ENCODE data around the gene MYL12A. TPM values are rescaled to one million over a fixed set of nuclear protein-coding genes. Genes with fewer than 3 reads are reported as not detected.

The MYL12A gene
- total and polyA plus RNA-seq, 12 donors = 708 to 8,349 (median 3,626) TPM

DNA sequence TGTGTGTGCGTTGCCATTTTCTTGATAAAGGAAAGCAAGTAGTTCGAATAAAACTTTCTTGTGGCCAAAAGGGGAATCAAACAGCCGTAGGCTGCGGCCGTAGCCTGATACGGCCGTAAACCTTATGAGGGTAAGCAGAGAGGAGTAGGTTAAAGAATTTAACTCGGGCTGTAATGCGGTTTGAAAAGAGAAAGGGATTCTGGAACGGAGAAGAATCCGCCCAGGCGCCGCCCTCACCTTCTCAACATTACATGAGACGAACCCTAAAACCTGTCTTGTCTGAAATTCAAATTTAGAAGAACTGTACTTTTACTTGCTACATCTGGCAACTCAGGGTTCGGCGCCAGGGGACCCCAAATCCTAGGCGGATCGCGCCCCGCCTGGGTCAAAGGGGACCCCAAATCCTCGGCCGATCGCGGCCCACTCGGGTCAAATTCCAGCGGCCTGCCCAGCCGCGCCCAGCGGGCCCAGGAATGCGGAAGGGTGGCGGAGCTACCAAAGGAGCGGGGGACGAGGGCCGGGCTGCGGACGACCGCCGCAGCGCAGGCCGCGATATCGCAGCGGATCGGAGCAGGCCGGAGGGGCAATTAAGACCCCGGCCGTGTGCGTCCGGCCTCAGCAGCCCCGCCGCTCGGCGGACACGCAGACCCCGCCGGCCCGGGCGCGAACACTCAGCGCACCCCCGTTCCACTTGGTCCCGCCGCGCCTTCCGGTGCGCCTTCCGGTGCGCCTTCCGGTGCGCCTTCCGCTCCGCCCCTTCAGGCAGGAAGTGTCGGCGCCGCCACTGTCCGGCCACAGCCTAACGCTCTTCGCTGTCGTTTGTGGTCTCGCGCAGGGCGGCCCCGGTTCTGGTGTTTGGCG lies 14.0 kb downstream of the MYL12A start, which contains the start of gene MYL12B:
Gene MYL12B (plus strand): TSS at position 761 of the 861 bp plus-strand sequence. CDS start 10,766 bp downstream, outside the sequence.
- intact Hi-C loops (cut with DNase I) = loop anchor here in 3 of 10 donors (5.0 kb wide), 3 partner anchors 191 to 341 kb away; partner anchors contain the start of gene TGIF1 (in 2 of the 3)
- ATAC-seq (peak; percentile 67 to 93 (median 82)), DNase-seq (peak; percentile 82 to 85)
- Histone ChIP-seq H3K9me3 (no peaks in the 10 kb centered on the region), H3K4me1 (peaks cover 4 to 80% (median 57%) of the 10 kb centered on the region in 9 donors), H3K4me3 (peak within 1 kb of the TSS; percentile 73 to 96 (median 87)), H3K27ac (peak within 1 kb of the TSS; percentile 96 to 100 (median 98)), H3K27me3 (no peaks in the 10 kb centered on the region), H3K36me3 (peaks cover 0 to 36% (median 19%) of the 10 kb centered on the region in 9 donors)
- 1% methylated on average over 82 to 84 of the region's 84 CpGs for WGBS, 2 donors
- TF ChIP-seq, protein P1, sequence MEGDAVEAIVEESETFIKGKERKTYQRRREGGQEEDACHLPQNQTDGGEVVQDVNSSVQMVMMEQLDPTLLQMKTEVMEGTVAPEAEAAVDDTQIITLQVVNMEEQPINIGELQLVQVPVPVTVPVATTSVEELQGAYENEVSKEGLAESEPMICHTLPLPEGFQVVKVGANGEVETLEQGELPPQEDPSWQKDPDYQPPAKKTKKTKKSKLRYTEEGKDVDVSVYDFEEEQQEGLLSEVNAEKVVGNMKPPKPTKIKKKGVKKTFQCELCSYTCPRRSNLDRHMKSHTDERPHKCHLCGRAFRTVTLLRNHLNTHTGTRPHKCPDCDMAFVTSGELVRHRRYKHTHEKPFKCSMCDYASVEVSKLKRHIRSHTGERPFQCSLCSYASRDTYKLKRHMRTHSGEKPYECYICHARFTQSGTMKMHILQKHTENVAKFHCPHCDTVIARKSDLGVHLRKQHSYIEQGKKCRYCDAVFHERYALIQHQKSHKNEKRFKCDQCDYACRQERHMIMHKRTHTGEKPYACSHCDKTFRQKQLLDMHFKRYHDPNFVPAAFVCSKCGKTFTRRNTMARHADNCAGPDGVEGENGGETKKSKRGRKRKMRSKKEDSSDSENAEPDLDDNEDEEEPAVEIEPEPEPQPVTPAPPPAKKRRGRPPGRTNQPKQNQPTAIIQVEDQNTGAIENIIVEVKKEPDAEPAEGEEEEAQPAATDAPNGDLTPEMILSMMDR (IDR thresholded peaks at IDR 0.05) = peak in 3 of 9 donors; percentile 8 to 24 (median 24)

DNA sequence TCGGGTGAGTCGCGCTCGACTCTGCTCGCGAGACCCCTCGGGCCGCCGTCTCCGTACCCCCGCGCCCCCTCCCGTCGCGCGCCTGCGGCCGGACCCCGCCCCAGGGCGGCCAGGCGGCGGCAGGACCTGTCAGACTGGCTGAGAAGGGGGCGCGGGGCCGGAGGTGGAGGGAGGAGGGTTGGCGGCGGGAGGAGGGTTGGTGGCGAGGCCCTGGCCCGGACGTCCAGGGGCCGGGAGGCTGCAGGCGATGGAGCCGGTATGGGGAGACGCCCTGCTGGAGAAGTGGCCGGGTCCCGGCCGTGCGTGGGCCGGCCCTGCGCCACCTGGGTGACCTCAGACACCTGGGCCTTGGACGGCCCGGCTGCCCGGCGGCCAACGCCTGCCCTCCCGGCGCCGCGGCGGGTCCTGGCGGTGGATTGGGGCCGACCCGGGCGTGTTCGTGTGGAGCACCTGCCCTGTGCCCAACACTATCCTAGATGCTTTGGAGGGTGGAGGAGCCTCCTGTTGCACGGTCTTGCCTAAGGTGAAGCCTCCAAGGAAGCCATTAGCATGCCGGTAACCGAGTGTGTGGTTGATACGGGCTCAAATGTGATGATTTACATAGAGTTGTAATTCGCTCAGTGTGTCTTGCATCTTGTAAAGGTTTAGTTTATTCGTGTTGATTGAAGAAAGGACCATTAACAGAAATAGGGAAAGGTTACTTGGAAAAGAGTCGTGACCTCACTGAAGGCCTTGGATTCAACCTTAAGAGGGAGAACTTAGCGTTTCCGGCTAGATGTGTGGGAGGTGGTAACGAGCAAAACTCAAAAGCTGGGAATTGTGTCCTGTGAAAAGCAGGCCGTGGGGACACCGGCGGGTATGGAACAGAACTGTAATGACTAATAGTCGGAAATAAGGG lies 14.9 kb downstream of the MYL12A start:
- TF ChIP-seq, protein P1 (IDR thresholded peaks at IDR 0.05) = no peak
- H3K36me3 ChIP-seq = peaks cover 0 to 27% (median 10%) of the 10 kb centered on the region in 9 donors
- H3K4me1 ChIP-seq = peaks cover 6 to 80% (median 58%) of the 10 kb centered on the region in 9 donors
- H3K9me3 ChIP-seq = no peaks in the 10 kb centered on the region
- DNase-seq = no peak
- peak overlapping the region; percentile 73 to 96 (median 87) for H3K4me3 ChIP-seq
- 0% methylated on average over 67 to 69 of the region's 69 CpGs for WGBS, 2 donors
- ATAC-seq = peak; percentile 0 to 57 (median 24)
- H3K27ac ChIP-seq = peak overlapping the region; percentile 96 to 100 (median 98)
- H3K27me3 ChIP-seq = no peaks in the 10 kb centered on the region
- intact Hi-C loops (cut with DNase I) = loop anchor here in 3 of 10 donors (5.0 kb wide), 3 partner anchors 190 to 340 kb away; partner anchors contain the start of gene TGIF1 (in 2 of the 3)

DNA sequence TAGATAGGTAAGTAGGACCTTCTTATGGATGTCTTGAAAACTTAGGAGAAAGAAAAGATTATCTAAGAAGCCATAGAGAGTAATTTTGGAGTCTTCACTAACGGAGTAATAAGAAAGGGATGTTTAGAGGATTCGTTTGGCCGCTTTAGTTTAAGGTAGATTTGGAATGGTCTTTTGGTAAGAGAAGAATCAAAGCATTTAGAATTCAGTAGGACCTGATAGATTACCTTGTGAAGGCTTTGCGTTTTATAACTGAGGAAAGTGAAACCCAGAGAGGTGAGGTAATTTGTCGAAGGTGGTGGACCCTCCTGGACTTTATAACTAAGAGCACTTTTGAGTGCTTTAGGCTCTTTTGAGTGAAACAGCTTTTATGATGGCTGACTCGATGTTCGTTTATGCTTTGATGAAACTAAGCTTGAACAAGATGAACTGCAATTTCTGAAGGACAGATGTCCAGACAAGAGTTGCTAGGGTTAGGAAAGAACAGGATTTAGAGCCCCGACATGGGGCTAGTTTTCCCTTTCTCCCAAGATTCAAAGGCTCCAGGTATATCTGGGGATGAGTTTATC lies 15.6 kb downstream of the MYL12A start:
- Histone ChIP-seq H3K36me3 (peaks cover 0 to 20% (median 3%) of the 10 kb centered on the region in 9 donors), H3K9me3 (no peaks in the 10 kb centered on the region), H3K4me3 (peak overlapping the region; percentile 73 to 96 (median 87)), H3K27ac (peak overlapping the region in 9 of 10 donors; percentile 96 to 100 (median 98)), H3K27me3 (no peaks in the 10 kb centered on the region), H3K4me1 (peaks cover 7 to 80% (median 63%) of the 10 kb centered on the region in 9 donors)
- intact Hi-C loops (cut with DNase I) = loop anchor here in 3 of 10 donors (5.0 kb wide), 3 partner anchors 189 to 339 kb away; partner anchors contain the start of gene TGIF1 (in 2 of the 3)
- ATAC-seq (no peak), DNase-seq (no peak)
- TF ChIP-seq, protein P1 (IDR thresholded peaks at IDR 0.05) = no peak
- WGBS, 2 donors = 23 to 31% methylated on average over 8 of the region's 8 CpGs

Data from heart right ventricle (tissue), 16 donors.